Neural cell (in vitro differentiated cells): ENCODE measurements around the gene SPOCK1. TPM values are rescaled to one million over a fixed set of nuclear protein-coding genes. Genes with fewer than 3 reads are reported as not detected.

Experiments used
- H2AFZ ChIP-seq: fragments of 200-600, 300-800 bp; sonication (generic), shearing (Covaris generic); 2 replicates; pipeline ENCODE4 v1.6.0; 2014; ENCODE audit warnings: low read depth, mild to moderate bottlenecking, antibody characterized with exemption, low read length, moderate library complexity
- H3F3A ChIP-seq: fragments of 200-600 bp; shearing (Covaris generic); 2 replicates; pipeline ENCODE4 v1.6.1; 2016; ENCODE audit warnings: mild to moderate bottlenecking, moderate library complexity, mixed read lengths, antibody characterized with exemption, low read length; ENCODE audit not compliant: insufficient read depth, poor library complexity, severe bottlenecking
- H3K27ac ChIP-seq: fragments of 200-600, 300-800 bp; sonication (generic), shearing (Covaris generic); 2 replicates; pipeline ENCODE4 v1.5.1; 2014; ENCODE audit warnings: mild to moderate bottlenecking, low read length, moderate library complexity
- H3K27me3 ChIP-seq: fragments of 300-800, 200-600 bp; sonication (generic), shearing (Covaris generic); 2 replicates; pipeline ENCODE4 v1.6.0; 2014; ENCODE audit warnings: mild to moderate bottlenecking, low read depth, low read length, moderate library complexity; ENCODE audit not compliant: insufficient read depth
- H3K36me3 ChIP-seq: fragments of 300-800, 200-600 bp; sonication (generic), shearing (Covaris generic); 2 replicates; pipeline ENCODE4 v1.5.1; 2014; ENCODE audit warnings: mild to moderate bottlenecking, antibody characterized with exemption, low read length, moderate library complexity; ENCODE audit not compliant: insufficient read depth
- H3K4me2 ChIP-seq: fragments of 300-800, 200-600 bp; sonication (generic), shearing (Covaris generic); 2 replicates; pipeline ENCODE4 v1.6.0; 2014; ENCODE audit warnings: mild to moderate bottlenecking, low read length
- H3K4me3 ChIP-seq: fragments of 300-800, 200-600 bp; sonication (generic), shearing (Covaris generic); 2 replicates; pipeline ENCODE4 v1.5.1; 2014; ENCODE audit warnings: mild to moderate bottlenecking, low read length, moderate library complexity
- H3K79me2 ChIP-seq: fragments of 200-600 bp; shearing (Covaris generic); replicated peaks from 2 replicates; pipeline ENCODE4 v1.6.0; 2014; ENCODE audit warnings: mild to moderate bottlenecking, low read length, moderate library complexity; ENCODE audit not compliant: insufficient read depth
- H3K9ac ChIP-seq: fragments of 300-800, 200-600 bp; sonication (generic), shearing (Covaris generic); 2 replicates; pipeline ENCODE4 v1.6.1; 2016; ENCODE audit warnings: mild to moderate bottlenecking, low read length, mixed read lengths
- H3K9me2 ChIP-seq: fragments of 200-600 bp; shearing (Covaris generic); 2 replicates; pipeline ENCODE4 v1.6.1; 2016; ENCODE audit warnings: mild to moderate bottlenecking, low read length, mixed read lengths; ENCODE audit not compliant: insufficient read depth
- H3K9me3 ChIP-seq: fragments of 200-600, 300-800 bp; sonication (generic), shearing (Covaris generic); 2 replicates; pipeline ENCODE4 v1.6.1; 2016; ENCODE audit warnings: mild to moderate bottlenecking, mixed run types, low read length, moderate library complexity, mixed read lengths
- H4K20me1 ChIP-seq: fragments of 200-600 bp; shearing (Covaris generic); 2 replicates; pipeline ENCODE4 v1.6.1; 2016; ENCODE audit warnings: mild to moderate bottlenecking, mixed run types; ENCODE audit not compliant: insufficient read depth
- EP300 ChIP-seq: fragments of 450-650 bp; conservative IDR thresholded peaks from 2 replicates; pipeline ENCODE4 v1.6.1; 2014; ENCODE audit warnings: antibody characterized with exemption, mild to moderate bottlenecking, moderate library complexity; ENCODE audit not compliant: poor library complexity, severe bottlenecking
- EZH2 ChIP-seq: fragments of 200-600, 300-800 bp; shearing (Covaris generic), sonication (generic); IDR thresholded peaks from 2 replicates; pipeline ENCODE4 v1.6.1; 2014; ENCODE audit warnings: antibody characterized with exemption, low read length, borderline replicate concordance, mild to moderate bottlenecking; ENCODE audit not compliant: insufficient read depth, poor library complexity, severe bottlenecking
- MXI1 ChIP-seq: fragments of 450-650 bp; conservative IDR thresholded peaks from 2 replicates; pipeline ENCODE4 v1.6.1; 2014; ENCODE audit warnings: antibody characterized with exemption, mild to moderate bottlenecking; ENCODE audit not compliant: poor library complexity, severe bottlenecking
- POLR2AphosphoS5 ChIP-seq: IDR thresholded peaks from 2 replicates; pipeline ENCODE4 v1.6.1; 2012
- RAD21 ChIP-seq: fragments of 450-650 bp; conservative IDR thresholded peaks from 2 replicates; pipeline ENCODE4 v1.6.1; 2014; ENCODE audit warnings: antibody characterized with exemption, mild to moderate bottlenecking, moderate library complexity
- SMC3 ChIP-seq: fragments of 450-650 bp; conservative IDR thresholded peaks from 2 replicates; pipeline ENCODE4 v1.6.1; 2014; ENCODE audit warnings: antibody characterized with exemption, mild to moderate bottlenecking, moderate library complexity; ENCODE audit not compliant: poor library complexity
- TAF1 ChIP-seq: IDR thresholded peaks from 2 replicates; pipeline ENCODE4 v1.6.1; 2012; ENCODE audit warnings: low read depth
- polyA plus RNA-seq: library from polyadenylated mRNA; depleted of rRNA; stranded (reverse); fragments of >200 nt; gene quantifications from 2 replicates; pipeline ENCODE4 v1.2.3, GENCODE V29; 2014
- TF ChIP-seq, protein P1 (sequence below): IDR thresholded peaks from 2 replicates; pipeline ENCODE4 v1.6.1; 2012; ENCODE audit warnings: borderline replicate concordance
- TF ChIP-seq, protein P2 (sequence below): fragments of 450-650 bp; IDR thresholded peaks from 2 replicates; pipeline ENCODE4 v1.5.1; 2014; ENCODE audit warnings: antibody characterized with exemption, mild to moderate bottlenecking, moderate library complexity; ENCODE audit not compliant: poor library complexity, severe bottlenecking

SPOCK1 gene
- polyA plus RNA-seq, 1 donor from 2014 or later, result 33.6 TPM

DNA sequence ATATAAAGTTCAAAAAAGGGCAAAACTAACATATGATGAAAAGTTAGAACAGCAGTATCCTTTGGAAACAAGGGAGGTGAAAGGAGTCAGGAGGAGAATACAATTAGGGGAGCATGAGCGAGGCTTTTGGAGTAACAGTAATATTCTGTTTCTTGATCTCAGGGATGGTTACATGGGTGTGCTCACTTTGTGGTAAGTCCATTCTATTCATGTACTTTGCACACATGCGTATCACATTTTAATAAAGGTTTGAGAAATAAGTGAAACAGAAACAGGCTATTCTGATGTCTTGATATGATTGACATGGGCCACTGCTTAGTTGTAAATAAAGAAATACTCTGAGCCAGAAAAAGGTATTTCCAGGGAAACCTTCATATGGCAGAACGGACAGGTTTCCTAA, 208.8 kb downstream of the SPOCK1 start:
- no peaks in the 10 kb centered on the region for H3K79me2 ChIP-seq
- H3K9me3 ChIP-seq, result no peaks in the 10 kb centered on the region
- no peak overlapping the region for H3K4me2 ChIP-seq
- H3K9me2 ChIP-seq, result no peaks in the 10 kb centered on the region
- H2AFZ ChIP-seq, result no peak overlapping the region
- no peak overlapping the region for H3K9ac ChIP-seq
- H3K36me3 ChIP-seq, result no peaks in the 10 kb centered on the region
- H4K20me1 ChIP-seq, result no peaks in the 10 kb centered on the region
- no peaks in the 10 kb centered on the region for H3K27me3 ChIP-seq
- no peak overlapping the region for H3K27ac ChIP-seq
- TF ChIP-seq TAF1 (no peak), MXI1 (no peak), SMC3 (no peak), POLR2AphosphoS5 (no peak), EP300 (no peak), RAD21 (no peak), EZH2 (no peak)
- TF ChIP-seq, protein P1, sequence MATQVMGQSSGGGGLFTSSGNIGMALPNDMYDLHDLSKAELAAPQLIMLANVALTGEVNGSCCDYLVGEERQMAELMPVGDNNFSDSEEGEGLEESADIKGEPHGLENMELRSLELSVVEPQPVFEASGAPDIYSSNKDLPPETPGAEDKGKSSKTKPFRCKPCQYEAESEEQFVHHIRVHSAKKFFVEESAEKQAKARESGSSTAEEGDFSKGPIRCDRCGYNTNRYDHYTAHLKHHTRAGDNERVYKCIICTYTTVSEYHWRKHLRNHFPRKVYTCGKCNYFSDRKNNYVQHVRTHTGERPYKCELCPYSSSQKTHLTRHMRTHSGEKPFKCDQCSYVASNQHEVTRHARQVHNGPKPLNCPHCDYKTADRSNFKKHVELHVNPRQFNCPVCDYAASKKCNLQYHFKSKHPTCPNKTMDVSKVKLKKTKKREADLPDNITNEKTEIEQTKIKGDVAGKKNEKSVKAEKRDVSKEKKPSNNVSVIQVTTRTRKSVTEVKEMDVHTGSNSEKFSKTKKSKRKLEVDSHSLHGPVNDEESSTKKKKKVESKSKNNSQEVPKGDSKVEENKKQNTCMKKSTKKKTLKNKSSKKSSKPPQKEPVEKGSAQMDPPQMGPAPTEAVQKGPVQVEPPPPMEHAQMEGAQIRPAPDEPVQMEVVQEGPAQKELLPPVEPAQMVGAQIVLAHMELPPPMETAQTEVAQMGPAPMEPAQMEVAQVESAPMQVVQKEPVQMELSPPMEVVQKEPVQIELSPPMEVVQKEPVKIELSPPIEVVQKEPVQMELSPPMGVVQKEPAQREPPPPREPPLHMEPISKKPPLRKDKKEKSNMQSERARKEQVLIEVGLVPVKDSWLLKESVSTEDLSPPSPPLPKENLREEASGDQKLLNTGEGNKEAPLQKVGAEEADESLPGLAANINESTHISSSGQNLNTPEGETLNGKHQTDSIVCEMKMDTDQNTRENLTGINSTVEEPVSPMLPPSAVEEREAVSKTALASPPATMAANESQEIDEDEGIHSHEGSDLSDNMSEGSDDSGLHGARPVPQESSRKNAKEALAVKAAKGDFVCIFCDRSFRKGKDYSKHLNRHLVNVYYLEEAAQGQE, result no peak
- TF ChIP-seq, protein P2, sequence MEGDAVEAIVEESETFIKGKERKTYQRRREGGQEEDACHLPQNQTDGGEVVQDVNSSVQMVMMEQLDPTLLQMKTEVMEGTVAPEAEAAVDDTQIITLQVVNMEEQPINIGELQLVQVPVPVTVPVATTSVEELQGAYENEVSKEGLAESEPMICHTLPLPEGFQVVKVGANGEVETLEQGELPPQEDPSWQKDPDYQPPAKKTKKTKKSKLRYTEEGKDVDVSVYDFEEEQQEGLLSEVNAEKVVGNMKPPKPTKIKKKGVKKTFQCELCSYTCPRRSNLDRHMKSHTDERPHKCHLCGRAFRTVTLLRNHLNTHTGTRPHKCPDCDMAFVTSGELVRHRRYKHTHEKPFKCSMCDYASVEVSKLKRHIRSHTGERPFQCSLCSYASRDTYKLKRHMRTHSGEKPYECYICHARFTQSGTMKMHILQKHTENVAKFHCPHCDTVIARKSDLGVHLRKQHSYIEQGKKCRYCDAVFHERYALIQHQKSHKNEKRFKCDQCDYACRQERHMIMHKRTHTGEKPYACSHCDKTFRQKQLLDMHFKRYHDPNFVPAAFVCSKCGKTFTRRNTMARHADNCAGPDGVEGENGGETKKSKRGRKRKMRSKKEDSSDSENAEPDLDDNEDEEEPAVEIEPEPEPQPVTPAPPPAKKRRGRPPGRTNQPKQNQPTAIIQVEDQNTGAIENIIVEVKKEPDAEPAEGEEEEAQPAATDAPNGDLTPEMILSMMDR, result no peak
- H3K4me3 ChIP-seq, result no peak overlapping the region
- no peaks in the 10 kb centered on the region for H3F3A ChIP-seq

DNA sequence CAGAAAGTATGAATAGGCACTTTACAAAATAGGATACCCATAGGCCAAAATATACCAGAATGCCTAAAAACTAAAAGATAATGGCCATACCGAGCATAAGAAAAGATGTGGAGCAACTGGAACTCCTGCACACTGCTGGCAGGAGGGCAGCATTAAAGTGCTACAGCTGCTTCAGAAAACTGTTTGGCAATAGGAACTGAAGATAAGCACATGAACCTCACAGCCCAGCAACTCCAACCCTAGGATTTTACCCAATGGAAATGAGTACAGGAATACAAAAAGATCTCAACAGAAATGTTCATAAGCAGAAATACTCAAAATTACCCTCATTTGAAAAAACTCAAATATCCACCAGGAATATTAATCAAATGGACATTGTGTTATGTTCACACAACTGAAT, 209.3 kb downstream of the SPOCK1 start:
- Histone ChIP-seq H3K9ac (no peak overlapping the region), H3K27ac (no peak overlapping the region), H3K36me3 (no peaks in the 10 kb centered on the region), H2AFZ (no peak overlapping the region), H3K9me2 (no peaks in the 10 kb centered on the region), H3F3A (no peaks in the 10 kb centered on the region), H3K9me3 (no peaks in the 10 kb centered on the region), H3K27me3 (no peaks in the 10 kb centered on the region), H3K79me2 (no peaks in the 10 kb centered on the region), H3K4me3 (no peak overlapping the region), H3K4me2 (no peak overlapping the region), H4K20me1 (no peaks in the 10 kb centered on the region)
- TF ChIP-seq SMC3 (no peak), TAF1 (no peak), POLR2AphosphoS5 (no peak), RAD21 (no peak), MXI1 (no peak), EZH2 (no peak)
- TF ChIP-seq, protein P1, result no peak
- TF ChIP-seq, protein P2, result no peak
